Osteocyte (in vitro differentiated cells): ENCODE data around the gene EID1. TPM values are rescaled to one million over a fixed set of nuclear protein-coding genes. Genes with fewer than 3 reads are reported as not detected.

Experiments
- DNase-seq: peaks from one replicate; pipeline ENCODE4 v3.0.0; 2021; ENCODE audit warnings: mixed read lengths; ENCODE audit not compliant: unreplicated experiment; ENCODE audit errors: extremely low spot score
- H3K27ac Mint-ChIP-seq: one replicate; pipeline ENCODE4 v1.8.0; 2021; ENCODE audit warnings: mild to moderate bottlenecking, mixed read lengths; ENCODE audit not compliant: unreplicated experiment
- H3K27me3 Mint-ChIP-seq: one replicate; pipeline ENCODE4 v1.8.0; 2021; ENCODE audit warnings: mixed read lengths; ENCODE audit not compliant: unreplicated experiment
- H3K36me3 Mint-ChIP-seq: one replicate; pipeline ENCODE4 v1.8.0; 2021; ENCODE audit warnings: mixed read lengths; ENCODE audit not compliant: unreplicated experiment
- H3K4me1 Mint-ChIP-seq: one replicate; pipeline ENCODE4 v1.8.0; 2021; ENCODE audit warnings: mixed read lengths; ENCODE audit not compliant: unreplicated experiment
- H3K4me3 Mint-ChIP-seq: one replicate; pipeline ENCODE4 v1.8.0; 2021; ENCODE audit warnings: mild to moderate bottlenecking, moderate library complexity, mixed read lengths; ENCODE audit not compliant: unreplicated experiment
- H3K9me3 Mint-ChIP-seq: one replicate; pipeline ENCODE4 v1.8.0; 2021; ENCODE audit warnings: mixed read lengths; ENCODE audit not compliant: unreplicated experiment
- total RNA-seq: library from RNA; stranded (reverse); gene quantifications from 2 replicates; pipeline ENCODE4 v1.2.1, GENCODE V29; 2021
- TF ChIP-seq, protein P1 (sequence below): fragments of 200-600 bp; sonication (generic); IDR thresholded peaks from 2 replicates; pipeline ENCODE4 v1.5.0; 2021; ENCODE audit warnings: antibody characterized with exemption, mild to moderate bottlenecking, moderate library complexity

The EID1 gene
- total RNA-seq, 1 donor from 2014 or later: 185 TPM

GRCh38 chr15:48859426-48859825 is 18.5 kb upstream of the EID1 start:
- DNase-seq: no peak

GRCh38 chr15:48861813-48862431 is 16.0 kb upstream of the EID1 start:
- TF ChIP-seq, protein P1, sequence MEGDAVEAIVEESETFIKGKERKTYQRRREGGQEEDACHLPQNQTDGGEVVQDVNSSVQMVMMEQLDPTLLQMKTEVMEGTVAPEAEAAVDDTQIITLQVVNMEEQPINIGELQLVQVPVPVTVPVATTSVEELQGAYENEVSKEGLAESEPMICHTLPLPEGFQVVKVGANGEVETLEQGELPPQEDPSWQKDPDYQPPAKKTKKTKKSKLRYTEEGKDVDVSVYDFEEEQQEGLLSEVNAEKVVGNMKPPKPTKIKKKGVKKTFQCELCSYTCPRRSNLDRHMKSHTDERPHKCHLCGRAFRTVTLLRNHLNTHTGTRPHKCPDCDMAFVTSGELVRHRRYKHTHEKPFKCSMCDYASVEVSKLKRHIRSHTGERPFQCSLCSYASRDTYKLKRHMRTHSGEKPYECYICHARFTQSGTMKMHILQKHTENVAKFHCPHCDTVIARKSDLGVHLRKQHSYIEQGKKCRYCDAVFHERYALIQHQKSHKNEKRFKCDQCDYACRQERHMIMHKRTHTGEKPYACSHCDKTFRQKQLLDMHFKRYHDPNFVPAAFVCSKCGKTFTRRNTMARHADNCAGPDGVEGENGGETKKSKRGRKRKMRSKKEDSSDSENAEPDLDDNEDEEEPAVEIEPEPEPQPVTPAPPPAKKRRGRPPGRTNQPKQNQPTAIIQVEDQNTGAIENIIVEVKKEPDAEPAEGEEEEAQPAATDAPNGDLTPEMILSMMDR: peak; percentile 90
- Mint-ChIP-seq H3K27me3 (no peaks in the 10 kb centered on the region), H3K27ac (no peak overlapping the region), H3K4me3 (no peak overlapping the region), H3K9me3 (no peaks in the 10 kb centered on the region), H3K36me3 (no peaks in the 10 kb centered on the region), H3K4me1 (peaks cover 42% of the 10 kb centered on the region)
- DNase-seq: no peak

More at GRCh38 chr15:48859426-48859825, 18.5 kb upstream of the EID1 start:
- no peaks in the 10 kb centered on the region for H3K27me3 Mint-ChIP-seq
- H3K27ac Mint-ChIP-seq: no peak overlapping the region
- peaks cover 44% of the 10 kb centered on the region for H3K4me1 Mint-ChIP-seq
- no peaks in the 10 kb centered on the region for H3K9me3 Mint-ChIP-seq
- H3K36me3 Mint-ChIP-seq: no peaks in the 10 kb centered on the region
- H3K4me3 Mint-ChIP-seq: no peak overlapping the region
- TF ChIP-seq, protein P1: no peak

GRCh38 chr15:48862705-48863104 is 15.2 kb upstream of the EID1 start:
- H3K9me3 Mint-ChIP-seq: no peaks in the 10 kb centered on the region
- no peak for DNase-seq
- peaks cover 38% of the 10 kb centered on the region for H3K4me1 Mint-ChIP-seq
- H3K4me3 Mint-ChIP-seq: no peak overlapping the region
- TF ChIP-seq, protein P1: no peak
- H3K27ac Mint-ChIP-seq: no peak overlapping the region
- H3K27me3 Mint-ChIP-seq: no peaks in the 10 kb centered on the region
- H3K36me3 Mint-ChIP-seq: no peaks in the 10 kb centered on the region

DNA sequence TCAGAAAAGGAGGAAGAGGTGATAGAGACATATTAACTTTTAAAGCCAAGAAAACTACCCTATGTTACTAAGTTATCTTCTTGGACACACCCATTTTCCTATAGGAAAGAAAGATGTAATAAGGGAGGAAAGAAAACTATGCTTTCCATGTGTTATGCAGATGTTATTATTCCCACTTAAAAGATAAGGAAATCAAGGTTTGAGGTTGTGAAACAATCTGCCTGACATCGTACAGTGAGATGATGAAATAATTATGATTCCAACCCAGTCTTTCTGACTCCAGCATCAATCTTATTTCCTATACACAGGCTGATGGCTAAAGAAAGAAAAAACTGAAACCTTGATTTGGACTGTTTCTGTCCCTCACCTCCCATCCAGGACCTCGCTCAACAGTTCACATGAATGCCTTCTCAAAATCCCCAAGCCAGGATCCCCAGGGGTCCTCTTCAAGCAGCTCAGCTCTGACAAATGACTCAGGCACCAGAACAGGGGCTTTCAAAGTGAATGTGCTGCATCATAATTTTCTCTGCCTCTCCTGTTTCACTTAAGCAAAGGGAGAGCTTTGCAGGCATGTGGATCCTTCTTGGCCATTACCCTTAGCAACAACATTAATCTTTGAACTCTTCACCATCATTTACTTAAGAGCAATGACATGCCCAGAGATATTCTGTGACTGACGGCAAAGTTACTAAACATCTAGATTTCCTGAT is 12.4 kb upstream of the EID1 start:
- H3K4me1 Mint-ChIP-seq: peaks cover 38% of the 10 kb centered on the region
- no peaks in the 10 kb centered on the region for H3K9me3 Mint-ChIP-seq
- H3K27me3 Mint-ChIP-seq: no peaks in the 10 kb centered on the region
- no peaks in the 10 kb centered on the region for H3K36me3 Mint-ChIP-seq
- TF ChIP-seq, protein P1: no peak
- peak overlapping the region; percentile 80 for H3K27ac Mint-ChIP-seq
- no peak for DNase-seq
- no peak overlapping the region for H3K4me3 Mint-ChIP-seq

DNA sequence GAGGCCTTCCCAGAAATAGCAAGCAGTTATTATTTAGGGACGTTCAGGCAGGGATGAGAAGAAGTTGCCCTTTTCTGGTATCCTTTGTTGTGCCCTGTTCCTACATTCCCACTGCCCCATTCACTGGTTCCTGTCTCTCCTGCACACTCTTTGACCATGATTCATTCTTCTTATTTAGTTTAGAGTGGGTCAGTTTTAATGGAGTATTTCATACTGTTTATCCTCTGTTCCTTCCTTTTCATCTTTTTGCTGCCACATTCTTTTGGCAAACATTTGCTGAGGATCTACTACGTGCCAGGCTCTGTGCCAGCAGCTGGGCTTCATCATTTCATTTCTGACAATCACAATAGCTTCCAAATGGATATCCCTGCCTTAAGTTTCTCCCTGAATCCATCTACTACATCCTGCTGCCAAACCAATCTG is 11.8 kb upstream of the EID1 start:
- Mint-ChIP-seq H3K4me3 (no peak overlapping the region), H3K27ac (peak overlapping the region; percentile 80), H3K27me3 (no peaks in the 10 kb centered on the region), H3K9me3 (no peaks in the 10 kb centered on the region), H3K36me3 (no peaks in the 10 kb centered on the region), H3K4me1 (peaks cover 38% of the 10 kb centered on the region)
- DNase-seq: no peak
- TF ChIP-seq, protein P1: no peak
